HG03457 (cell line): ENCODE measurements around the gene TPP1.

Experiments
- ATAC-seq: cut with Tn5 transposase; IDR thresholded peaks from one replicate; pipeline ENCODE4 v1.9.1; 2021; ENCODE audit warnings: moderate number of reproducible peaks; ENCODE audit not compliant: unreplicated experiment

The TPP1 gene

GRCh38 chr11:6629573-6629891 lies 10.3 kb upstream of the TPP1 start:
- ATAC-seq = no peak

- no peak for ATAC-seq
Observed at GRCh38 chr11:6628526-6628925, 9.3 kb upstream of the TPP1 start.

GRCh38 chr11:6627762-6628241 lies 8.6 kb upstream of the TPP1 start:
- ATAC-seq = no peak

- no peak for ATAC-seq
Observed at GRCh38 chr11:6626971-6627761, 7.9 kb upstream of the TPP1 start.

GRCh38 chr11:6625832-6626420 lies 6.7 kb upstream of the TPP1 start:
- ATAC-seq = no peak

- no peak for ATAC-seq
Observed at GRCh38 chr11:6625156-6625831, 6.1 kb upstream of the TPP1 start.

GRCh38 chr11:6623391-6624363 lies 4.5 kb upstream of the TPP1 start:
- no peak for ATAC-seq

- ATAC-seq = no peak
Observed at GRCh38 chr11:6622261-6623171, 3.3 kb upstream of the TPP1 start.

GRCh38 chr11:6621711-6622211 lies 2.5 kb upstream of the TPP1 start:
- ATAC-seq = no peak

- ATAC-seq = no peak
Observed at GRCh38 chr11:6620636-6621035, 1.4 kb upstream of the TPP1 start.

GRCh38 chr11:6618117-6619003 lies 862 bp downstream of the TPP1 start:
- no peak for ATAC-seq

GRCh38 chr11:6617315-6617781 lies 1.9 kb downstream of the TPP1 start:
- ATAC-seq = no peak

GRCh38 chr11:6616596-6617250 lies 2.5 kb downstream of the TPP1 start:
- no peak for ATAC-seq

GRCh38 chr11:6615882-6616585 lies 3.2 kb downstream of the TPP1 start:
- ATAC-seq = no peak

- no peak for ATAC-seq
Observed at GRCh38 chr11:6615046-6615445, 4.2 kb downstream of the TPP1 start.

- ATAC-seq = no peak
Observed at GRCh38 chr11:6614446-6614845, 4.8 kb downstream of the TPP1 start.

- ATAC-seq = no peak
Observed at GRCh38 chr11:6613496-6613895, 5.7 kb downstream of the TPP1 start.
